Upper lobe of right lung (tissue), 1 donor: ENCODE data around the gene IL11. TPM values are rescaled to one million over a fixed set of nuclear protein-coding genes. Genes with fewer than 3 reads are reported as not detected.

Experiments used
- ATAC-seq: fragments of 200-7000 bp; cut with Tn5 transposase; one replicate; pipeline ENCODE4 v1.9.1; 2020; ENCODE audit warnings: mild to moderate bottlenecking, moderate library complexity
- DNase-seq: peaks from one replicate; pipeline ENCODE4 v3.0.0-alpha.2; 2020
- H3K27ac ChIP-seq: fragments of 200-600 bp; one replicate; pipeline ENCODE4 v1.8.0; 2022
- H3K27me3 ChIP-seq: fragments of 200-600 bp; one replicate; pipeline ENCODE4 v1.8.0; 2022; ENCODE audit warnings: mild to moderate bottlenecking
- H3K36me3 ChIP-seq: fragments of 200-600 bp; one replicate; pipeline ENCODE4 v1.8.0; 2022
- H3K4me1 ChIP-seq: fragments of 200-600 bp; one replicate; pipeline ENCODE4 v1.8.0; 2022
- H3K4me3 ChIP-seq: fragments of 200-600 bp; one replicate; pipeline ENCODE4 v1.8.0; 2022; ENCODE audit warnings: mild to moderate bottlenecking
- H3K9me3 ChIP-seq: fragments of 200-600 bp; one replicate; pipeline ENCODE4 v1.8.0; 2022
- CTCF ChIP-seq: fragments of 200-600 bp; IDR thresholded peaks from one replicate; pipeline ENCODE4 v1.8.0; 2022; ENCODE audit warnings: antibody characterized with exemption
- intact Hi-C: fragments of 100-400 bp; cut with DNase I; formaldehyde crosslinking; loops from one replicate; pipeline ENCODE4 v1.11.0; 2022
- total RNA-seq: library from RNA; stranded (reverse); fragmentation: NEBNext Ultra II Directional; extraction: Animal tissue kit (Norgen Biotek cat#: 25700); gene quantifications from one replicate; pipeline ENCODE4 v1.2.1, GENCODE V29; 2021
- donor health status: DM: no; HTN: yes; CAD: no; lungs with severe emphysema.

IL11 gene
- total RNA-seq, 1 donor from 2014 or later: 0.84 TPM

GRCh38 chr19:55325172-55325571 is 45.1 kb downstream of the IL11 start, which contains the start of gene TMEM150B:
TMEM150B (minus strand) TSS chr19:55325341; CDS start chr19:55321036, 4,305 bp downstream.
- no peaks in the 10 kb centered on the region for H3K9me3 ChIP-seq
- intact Hi-C loops: no loop called here
- H3K27me3 ChIP-seq: no peaks in the 10 kb centered on the region
- H3K36me3 ChIP-seq: no peaks in the 10 kb centered on the region
- H3K27ac ChIP-seq: peak within 1 kb of the TSS; percentile 55
- H3K4me3 ChIP-seq: peak within 1 kb of the TSS; percentile 33
- DNase-seq (no peak), ATAC-seq (peak; percentile 42)
- H3K4me1 ChIP-seq: no peaks in the 10 kb centered on the region
- TF ChIP-seq CTCF: no peak

DNA sequence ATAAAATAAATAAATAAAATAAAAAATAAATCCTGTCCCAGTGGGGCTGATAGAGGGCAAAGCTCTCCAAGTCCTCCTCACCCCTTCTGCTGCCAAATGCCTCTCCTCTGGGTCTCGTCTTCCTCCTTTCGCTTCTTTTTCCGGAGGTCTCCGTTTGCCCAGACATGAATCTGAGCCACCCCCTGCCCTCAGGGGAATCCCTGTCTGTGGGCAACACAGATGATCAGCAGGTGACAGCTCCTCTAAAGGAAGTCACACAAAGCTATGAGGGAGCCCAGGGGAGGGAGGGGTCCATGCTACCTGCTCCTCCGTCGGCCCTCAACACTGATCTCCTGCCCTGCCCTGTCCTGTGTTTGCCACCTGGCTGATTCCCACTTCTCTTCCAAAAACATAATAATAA is 45.6 kb downstream of the IL11 start:
- TF ChIP-seq CTCF: no peak
- no peaks in the 10 kb centered on the region for H3K4me1 ChIP-seq
- intact Hi-C loops: no loop called here
- peak overlapping the region; percentile 55 for H3K27ac ChIP-seq
- peak overlapping the region; percentile 33 for H3K4me3 ChIP-seq
- H3K36me3 ChIP-seq: no peaks in the 10 kb centered on the region
- H3K27me3 ChIP-seq: no peaks in the 10 kb centered on the region
- DNase-seq (no peak), ATAC-seq (no peak)
- H3K9me3 ChIP-seq: no peaks in the 10 kb centered on the region

DNA sequence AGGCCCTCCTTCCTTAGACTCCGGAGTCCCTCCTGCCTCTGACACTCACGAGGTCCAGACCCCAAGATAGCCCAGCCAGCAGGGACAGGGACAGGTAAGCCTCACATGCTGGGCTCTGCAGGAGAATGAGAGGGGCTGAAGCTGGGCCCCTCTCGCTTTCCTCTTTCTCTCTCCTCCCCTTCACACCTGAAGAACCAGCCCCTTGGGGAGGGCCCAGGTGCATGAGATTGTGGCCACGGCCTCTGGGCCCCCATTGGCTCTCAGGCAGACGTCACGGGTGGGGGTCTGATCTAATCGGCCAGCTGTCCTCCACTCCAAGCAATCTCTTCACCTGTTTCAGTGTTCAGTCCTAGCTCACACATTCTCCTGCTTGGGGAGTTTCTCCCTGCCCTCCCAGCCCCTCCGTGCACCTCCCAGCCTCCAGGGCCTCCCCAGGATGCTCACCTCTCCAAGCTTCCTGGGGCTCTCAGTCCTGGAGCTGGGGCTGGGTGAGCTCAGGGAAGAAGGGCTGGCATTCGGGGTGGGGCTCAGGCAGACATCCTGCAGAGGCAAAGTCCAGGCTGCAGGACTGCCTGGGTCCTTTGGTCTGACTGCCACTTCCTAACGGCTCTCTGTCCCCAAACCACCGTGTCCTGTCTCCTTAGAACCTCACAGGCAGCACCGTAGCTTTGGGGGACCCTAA is 47.9 kb downstream of the IL11 start:
- DNase-seq (no peak), ATAC-seq (no peak)
- no peak for TF ChIP-seq CTCF
- Histone ChIP-seq H3K27ac (no peak overlapping the region), H3K4me1 (no peaks in the 10 kb centered on the region), H3K4me3 (no peak overlapping the region), H3K27me3 (no peaks in the 10 kb centered on the region), H3K9me3 (no peaks in the 10 kb centered on the region), H3K36me3 (no peaks in the 10 kb centered on the region)
- intact Hi-C loops: no loop called here

GRCh38 chr19:55321466-55322137 is 48.7 kb downstream of the IL11 start:
- Histone ChIP-seq H3K27me3 (no peaks in the 10 kb centered on the region), H3K4me3 (no peak overlapping the region), H3K4me1 (no peaks in the 10 kb centered on the region), H3K36me3 (no peaks in the 10 kb centered on the region), H3K9me3 (no peaks in the 10 kb centered on the region), H3K27ac (no peak overlapping the region)
- intact Hi-C loops: no loop called here
- no peak for TF ChIP-seq CTCF
- DNase-seq (no peak), ATAC-seq (no peak)

- no peaks in the 10 kb centered on the region for H3K9me3 ChIP-seq
- DNase-seq (no peak), ATAC-seq (no peak)
- H3K36me3 ChIP-seq: no peaks in the 10 kb centered on the region
- no peak for TF ChIP-seq CTCF
- intact Hi-C loops: no loop called here
- H3K27me3 ChIP-seq: no peaks in the 10 kb centered on the region
- no peak overlapping the region for H3K4me3 ChIP-seq
- no peaks in the 10 kb centered on the region for H3K4me1 ChIP-seq
- H3K27ac ChIP-seq: no peak overlapping the region
Measured at GRCh38 chr19:55320844-55321419, 49.3 kb downstream of the IL11 start.
